ENCODE data around the gene ADGB.

- TF ChIP-seq MAF1 (CRISPR knock-in tag; IDR thresholded peaks at IDR 0.05; ENCODE audit: borderline replicate concordance) (no peak), YY1 (IDR thresholded peaks at IDR 0.05; ENCODE audit: insufficient read depth, insufficient replicate concordance, low read depth, low read length) (no peak), ZHX1 (CRISPR knock-in tag; IDR thresholded peaks at IDR 0.05; ENCODE audit: low read depth) (no peak), CREB1 (IDR thresholded peaks at IDR 0.05) (no peak), CREB1 (CRISPR knock-in tag; IDR thresholded peaks at IDR 0.05) (no peak), RNF2 (conservative IDR thresholded peaks at IDR 0.05; ENCODE audit: low read depth) (no peak), KDM5A (IDR thresholded peaks at IDR 0.05; ENCODE audit: borderline replicate concordance, low read length) (no peak), SOX13 (IDR thresholded peaks at IDR 0.05) (no peak), SOX13 (CRISPR knock-in tag; conservative IDR thresholded peaks at IDR 0.05 in 1 of 2, IDR thresholded peaks at IDR 0.05 in 1 of 2) (no peak), CTCF (CRISPR knock-in tag; IDR thresholded peaks at IDR 0.05) (no peak), SP140L (CRISPR knock-in tag; IDR thresholded peaks at IDR 0.05; ENCODE audit: borderline replicate concordance) (no peak)
Measured at GRCh38 chr6:146682919-146683318, 84.1 kb downstream of the ADGB start.

Measured in HepG2 (cell line).